ENCODE results near the gene VCX3A. TPM values are rescaled to one million over a fixed set of nuclear protein-coding genes. Genes with fewer than 3 reads are reported as not detected.
"Not testable (repeated sequence)": the region's sequence is repeated elsewhere in the genome, so short reads cannot be mapped to it uniquely, and the experiment has no call there.

VCX3A gene
- not detected for total RNA-seq

DNA sequence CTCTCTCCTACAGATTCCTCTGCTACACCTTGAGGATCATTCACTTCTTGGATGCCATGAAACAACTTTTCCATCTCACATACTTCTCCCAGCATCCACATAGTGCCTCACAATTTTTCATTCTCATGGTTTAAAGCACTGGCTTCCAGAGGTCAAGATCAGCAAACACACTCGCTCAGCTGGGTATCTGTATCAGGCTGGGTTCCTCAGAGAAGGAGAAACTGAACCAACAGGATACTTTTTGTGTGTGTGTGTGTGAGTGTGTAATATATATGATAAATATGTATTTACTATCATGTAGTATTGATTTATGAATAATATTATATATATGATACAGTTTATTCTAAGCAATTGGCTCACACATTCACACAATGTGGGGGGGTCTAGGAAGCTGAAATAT lies at the start of gene VCX3A:
Gene VCX3A (minus strand): TSS at position 101 of the 400 bp plus-strand sequence. CDS start 621 bp downstream, outside the sequence.
- 96% methylated on average over 1 of the region's 1 CpG for WGBS
- not testable (repeated sequence) for DNase-seq (ENCODE audit: low spot score in 2 of 2); H3K9me3 ChIP-seq; H3K36me3 ChIP-seq; H3K27me3 ChIP-seq; H3K4me1 ChIP-seq; H3K4me3 ChIP-seq; H3K27ac ChIP-seq

DNA sequence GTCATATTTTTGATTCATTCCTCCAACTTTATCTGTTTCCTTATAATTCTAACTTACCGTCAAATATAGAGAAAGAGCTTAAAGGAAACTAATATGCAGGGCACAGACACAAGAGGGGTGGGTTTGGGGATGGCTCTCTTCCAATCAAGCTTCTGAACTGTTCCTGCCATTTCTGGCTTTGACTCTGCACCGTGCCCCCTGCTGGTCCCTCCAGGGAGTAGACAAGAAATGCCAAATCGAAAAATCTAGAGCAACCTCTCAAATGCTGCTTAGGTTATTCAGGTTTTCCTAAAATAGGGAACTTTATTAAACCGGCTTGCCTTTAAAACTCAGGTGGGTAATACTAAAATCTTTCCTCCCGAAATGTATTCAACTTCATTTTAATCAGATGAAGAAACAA lies 39.8 kb upstream of the VCX3A start:
- Histone ChIP-seq H3K4me3 (no peak overlapping the region), H3K36me3 (no peaks in the 10 kb centered on the region), H3K27ac (no peak overlapping the region), H3K4me1 (no peaks in the 10 kb centered on the region), H3K27me3 (no peaks in the 10 kb centered on the region), H3K9me3 (no peaks in the 10 kb centered on the region)
- DNase-seq (ENCODE audit: low spot score in 2 of 2): no peak
- TF ChIP-seq POLR2A (IDR thresholded peaks at IDR 0.05): no peak
- TF ChIP-seq POLR2AphosphoS5 (IDR thresholded peaks at IDR 0.05): no peak
- TF ChIP-seq, protein P1, sequence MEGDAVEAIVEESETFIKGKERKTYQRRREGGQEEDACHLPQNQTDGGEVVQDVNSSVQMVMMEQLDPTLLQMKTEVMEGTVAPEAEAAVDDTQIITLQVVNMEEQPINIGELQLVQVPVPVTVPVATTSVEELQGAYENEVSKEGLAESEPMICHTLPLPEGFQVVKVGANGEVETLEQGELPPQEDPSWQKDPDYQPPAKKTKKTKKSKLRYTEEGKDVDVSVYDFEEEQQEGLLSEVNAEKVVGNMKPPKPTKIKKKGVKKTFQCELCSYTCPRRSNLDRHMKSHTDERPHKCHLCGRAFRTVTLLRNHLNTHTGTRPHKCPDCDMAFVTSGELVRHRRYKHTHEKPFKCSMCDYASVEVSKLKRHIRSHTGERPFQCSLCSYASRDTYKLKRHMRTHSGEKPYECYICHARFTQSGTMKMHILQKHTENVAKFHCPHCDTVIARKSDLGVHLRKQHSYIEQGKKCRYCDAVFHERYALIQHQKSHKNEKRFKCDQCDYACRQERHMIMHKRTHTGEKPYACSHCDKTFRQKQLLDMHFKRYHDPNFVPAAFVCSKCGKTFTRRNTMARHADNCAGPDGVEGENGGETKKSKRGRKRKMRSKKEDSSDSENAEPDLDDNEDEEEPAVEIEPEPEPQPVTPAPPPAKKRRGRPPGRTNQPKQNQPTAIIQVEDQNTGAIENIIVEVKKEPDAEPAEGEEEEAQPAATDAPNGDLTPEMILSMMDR (IDR thresholded peaks at IDR 0.05): no peak
- TF ChIP-seq EP300 (IDR thresholded peaks at IDR 0.05): no peak
- 73% methylated on average over 5 of the region's 5 CpGs for WGBS

DNA sequence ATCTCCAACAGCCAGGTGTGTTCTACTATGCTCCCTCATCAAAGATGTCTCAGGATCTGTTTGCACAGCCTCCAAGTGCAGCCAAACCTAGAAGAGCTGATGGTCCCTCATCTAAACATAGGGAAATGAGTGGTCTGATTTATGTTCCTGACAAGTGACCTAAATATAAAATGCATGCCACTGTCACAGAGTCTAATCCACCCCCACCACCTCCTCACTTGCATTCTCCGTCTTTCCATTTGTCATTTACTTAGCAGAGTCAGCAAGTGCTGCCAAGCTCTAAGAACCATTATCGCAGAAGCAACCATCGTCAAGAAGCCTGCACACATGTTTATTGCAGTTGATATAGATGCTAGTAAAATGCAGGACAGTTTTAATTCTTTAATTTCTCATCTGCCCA lies 33.1 kb upstream of the VCX3A start:
- 74% methylated on average over 3 of the region's 3 CpGs for WGBS
- Histone ChIP-seq H3K27me3 (no peaks in the 10 kb centered on the region), H3K4me1 (no peaks in the 10 kb centered on the region), H3K4me3 (no peak overlapping the region), H3K27ac (no peak overlapping the region), H3K9me3 (no peaks in the 10 kb centered on the region), H3K36me3 (no peaks in the 10 kb centered on the region)
- TF ChIP-seq POLR2A (IDR thresholded peaks at IDR 0.05) (no peak), EP300 (IDR thresholded peaks at IDR 0.05) (no peak), POLR2AphosphoS5 (IDR thresholded peaks at IDR 0.05) (no peak)
- TF ChIP-seq, protein P1 (IDR thresholded peaks at IDR 0.05): no peak
- DNase-seq (ENCODE audit: low spot score in 2 of 2): no peak

DNA sequence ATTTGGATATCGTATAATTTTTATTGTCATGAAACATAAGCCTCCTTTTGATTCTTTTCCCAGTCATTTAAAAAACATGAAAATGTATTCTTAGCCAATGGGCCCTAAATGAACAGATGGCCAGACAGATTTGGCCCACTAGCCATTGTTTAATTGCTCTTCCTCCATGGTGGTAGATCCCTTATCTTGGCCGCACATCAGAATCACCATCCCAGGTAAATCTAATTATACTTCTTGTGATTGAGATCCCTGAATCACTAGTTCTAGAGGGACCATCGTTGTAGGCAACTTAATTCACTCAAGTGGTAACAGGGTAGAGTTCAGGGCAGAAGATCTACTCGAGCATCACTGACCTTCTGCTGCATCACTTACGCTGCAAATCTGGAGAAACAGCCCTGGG lies 24.1 kb upstream of the VCX3A start:
- H3K9me3 ChIP-seq: no peaks in the 10 kb centered on the region
- no peaks in the 10 kb centered on the region for H3K36me3 ChIP-seq
- no peak overlapping the region for H3K4me3 ChIP-seq
- no peaks in the 10 kb centered on the region for H3K27me3 ChIP-seq
- no peak for DNase-seq (ENCODE audit: low spot score in 2 of 2)
- 90% methylated on average over 5 of the region's 5 CpGs for WGBS
- TF ChIP-seq, protein P1 (IDR thresholded peaks at IDR 0.05): no peak
- TF ChIP-seq POLR2A (IDR thresholded peaks at IDR 0.05) (no peak), POLR2AphosphoS5 (IDR thresholded peaks at IDR 0.05) (no peak), EP300 (IDR thresholded peaks at IDR 0.05) (no peak)
- no peak overlapping the region for H3K27ac ChIP-seq
- H3K4me1 ChIP-seq: no peaks in the 10 kb centered on the region

DNA sequence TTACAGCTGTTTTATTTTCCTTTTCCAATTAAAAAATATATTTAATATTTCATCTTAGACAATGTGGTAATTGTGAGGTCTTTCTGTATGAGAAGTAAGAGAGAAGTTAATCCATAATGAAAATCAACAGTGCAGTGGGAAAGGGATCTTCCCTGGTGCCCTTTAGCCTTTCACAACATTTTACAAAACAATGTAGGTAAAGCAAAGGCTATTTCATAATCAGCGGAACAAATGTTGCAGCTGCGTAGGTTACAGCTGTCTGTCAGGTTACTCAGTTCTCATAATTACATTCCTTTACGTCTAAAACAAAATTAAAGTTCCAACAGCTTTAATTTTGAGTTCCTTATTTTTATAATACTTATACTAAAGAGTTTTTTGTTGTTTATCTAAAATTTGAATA lies 22.8 kb upstream of the VCX3A start:
- WGBS: 92% methylated on average over 3 of the region's 3 CpGs
- Histone ChIP-seq H3K27me3 (no peaks in the 10 kb centered on the region), H3K27ac (no peak overlapping the region), H3K4me1 (no peaks in the 10 kb centered on the region), H3K4me3 (no peak overlapping the region), H3K9me3 (no peaks in the 10 kb centered on the region), H3K36me3 (no peaks in the 10 kb centered on the region)
- no peak for DNase-seq (ENCODE audit: low spot score in 2 of 2)
- TF ChIP-seq EP300 (IDR thresholded peaks at IDR 0.05) (no peak), POLR2AphosphoS5 (IDR thresholded peaks at IDR 0.05) (no peak), POLR2A (IDR thresholded peaks at IDR 0.05) (no peak)
- TF ChIP-seq, protein P1 (IDR thresholded peaks at IDR 0.05): no peak

DNA sequence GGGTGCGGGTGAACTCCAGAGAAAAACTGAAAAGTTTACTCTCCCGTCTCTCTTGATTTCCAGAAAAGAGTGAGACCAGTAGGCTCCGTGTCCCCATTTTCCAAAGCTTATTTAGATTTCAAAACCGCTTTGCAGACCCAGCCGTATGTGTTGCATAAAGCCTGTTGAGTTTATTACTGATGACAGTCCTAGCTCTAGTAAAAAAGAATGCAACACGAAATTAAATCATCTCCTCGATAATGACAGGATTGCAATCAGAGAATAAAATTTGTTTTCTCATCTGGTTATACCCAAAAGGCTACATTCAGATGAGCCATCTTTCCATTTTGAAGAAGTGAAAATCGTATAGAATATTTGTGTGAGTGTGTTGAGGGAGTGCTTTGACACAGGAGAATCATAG lies 16.1 kb upstream of the VCX3A start:
- H3K27ac ChIP-seq: no peak overlapping the region
- H3K4me3 ChIP-seq: no peak overlapping the region
- whole genome bisulfite sequencing: 79% methylated on average over 8 of the region's 8 CpGs
- no peak for TF ChIP-seq POLR2AphosphoS5 (IDR thresholded peaks at IDR 0.05)
- TF ChIP-seq EP300 (IDR thresholded peaks at IDR 0.05): no peak
- TF ChIP-seq, protein P1 (IDR thresholded peaks at IDR 0.05): no peak
- no peak for TF ChIP-seq POLR2A (IDR thresholded peaks at IDR 0.05)
- no peaks in the 10 kb centered on the region for H3K36me3 ChIP-seq
- no peaks in the 10 kb centered on the region for H3K27me3 ChIP-seq
- no peaks in the 10 kb centered on the region for H3K9me3 ChIP-seq
- no peak for DNase-seq (ENCODE audit: low spot score in 2 of 2)
- no peaks in the 10 kb centered on the region for H3K4me1 ChIP-seq

All from suprapubic skin (tissue), 4 donors.